Activated CD4-positive, CD25-positive, alpha-beta regulatory T cell treated with anti-CD3 and anti-CD28 coated beads, Interleukin-2, amount 50 U/mL, for 16 hours (primary cell): ENCODE measurements around the gene WNK4.
"Not testable (repeated sequence)": the region's sequence is repeated elsewhere in the genome, so short reads cannot be mapped to it uniquely, and the experiment has no call there.

Source experiments
- DNase-seq: peaks from one replicate; pipeline ENCODE4 v3.0.0-alpha.2; 2020; ENCODE audit warnings: low read depth, low spot score

WNK4 gene

GRCh38 chr17:42779936-42780850, at the start of gene WNK4:
Gene WNK4 (plus strand): TSS chr17:42780610. CDS start chr17:42780699, 89 bp downstream.
- no peak for DNase-seq

- DNase-seq = no peak
Observed at GRCh38 chr17:42740699-42741098, 39.7 kb upstream of the WNK4 start.

- DNase-seq = not testable (repeated sequence)
Observed at GRCh38 chr17:42742916-42743315, 37.5 kb upstream of the WNK4 start.

- DNase-seq = no peak
Observed at GRCh38 chr17:42743595-42744282, 36.7 kb upstream of the WNK4 start.

- DNase-seq = peak; percentile 36
Observed at GRCh38 chr17:42744283-42744805, 36.1 kb upstream of the WNK4 start.

- peak; percentile 87 for DNase-seq
Observed at GRCh38 chr17:42744806-42745617, 35.4 kb upstream of the WNK4 start, which contains the start of gene EZH1. Gene EZH1 (minus strand): TSS chr17:42745040. CDS start chr17:42728941, 16,099 bp downstream.

- no peak for DNase-seq
Observed at GRCh38 chr17:42748202-42748907, 32.1 kb upstream of the WNK4 start.

- DNase-seq = no peak
Observed at GRCh38 chr17:42748908-42749798, 31.3 kb upstream of the WNK4 start.

- DNase-seq = no peak
Observed at GRCh38 chr17:42750739-42751344, 29.6 kb upstream of the WNK4 start.

- no peak for DNase-seq
Observed at GRCh38 chr17:42751628-42752027, 28.8 kb upstream of the WNK4 start.

- DNase-seq = no peak
Observed at GRCh38 chr17:42754782-42755181, 25.6 kb upstream of the WNK4 start.

- no peak for DNase-seq
Observed at GRCh38 chr17:42759982-42760651, 20.3 kb upstream of the WNK4 start.

GRCh38 chr17:42760652-42761581, 19.5 kb upstream of the WNK4 start, which contains the start of gene RAMP2:
Gene RAMP2 (plus strand): TSS chr17:42761227. CDS start chr17:42761262, 35 bp downstream.
- DNase-seq = no peak

- DNase-seq = no peak
Observed at GRCh38 chr17:42761638-42762037, 18.8 kb upstream of the WNK4 start.

GRCh38 chr17:42766124-42766523, 14.3 kb upstream of the WNK4 start:
- DNase-seq = no peak

- DNase-seq = no peak
Observed at GRCh38 chr17:42767512-42767911, 12.9 kb upstream of the WNK4 start.

GRCh38 chr17:42768006-42768405, 12.4 kb upstream of the WNK4 start:
- DNase-seq = not testable (repeated sequence)

GRCh38 chr17:42769964-42770363, 10.4 kb upstream of the WNK4 start:
- not testable (repeated sequence) for DNase-seq
